Muscle layer of duodenum (tissue), 2 donors: ENCODE data around the gene XYLT1.
A peak's percentile ranks its signal among the peaks of the same experiment; 100 is the strongest.
"Not testable (repeated sequence)": the region's sequence is repeated elsewhere in the genome, so short reads cannot be mapped to it uniquely, and the experiment has no call there.

ENCODE experiments used
- H3K27ac ChIP-seq: one replicate; pipeline ENCODE4 v1.7.0; 2013; ENCODE audit warnings: mild to moderate bottlenecking, low read length
- H3K27me3 ChIP-seq: one replicate; pipeline ENCODE4 v1.7.0; 2013; ENCODE audit warnings: low read depth, mild to moderate bottlenecking, control low read depth, low read length
- H3K36me3 ChIP-seq, 2 donors: one replicate each; pipeline ENCODE4 v1.7.0; 2013; ENCODE audit warnings: low read length in 2 of 2, control low read depth in 1 of 2, mild to moderate bottlenecking in 1 of 2; ENCODE audit not compliant: insufficient read depth in 2 of 2, control insufficient read depth in 1 of 2
- H3K4me1 ChIP-seq, 2 donors: one replicate each; pipeline ENCODE4 v1.7.0; 2013; ENCODE audit warnings: low read length in 2 of 2, mild to moderate bottlenecking in 2 of 2, control low read depth in 1 of 2, moderate library complexity in 1 of 2; ENCODE audit not compliant: insufficient read depth in 2 of 2, control insufficient read depth in 1 of 2
- H3K4me3 ChIP-seq, 2 donors: one replicate each; pipeline ENCODE4 v1.7.0; 2013; ENCODE audit warnings: low read length in 2 of 2, low read depth in 1 of 2, mild to moderate bottlenecking in 1 of 2
- H3K9me3 ChIP-seq, 2 donors: one replicate each; pipeline ENCODE4 v1.7.0; 2013; ENCODE audit warnings: low read length in 2 of 2, control low read depth in 1 of 2, mild to moderate bottlenecking in 1 of 2; ENCODE audit not compliant: control insufficient read depth in 1 of 2
- donor health status: healthy.

The XYLT1 gene

GRCh38 chr16:17420816-17421215 is 49.9 kb downstream of the XYLT1 start:
- Histone ChIP-seq H3K36me3 (no peaks in the 10 kb centered on the region), H3K27me3 (no peaks in the 10 kb centered on the region)

GRCh38 chr16:17419266-17419665 is 51.5 kb downstream of the XYLT1 start:
- Histone ChIP-seq H3K4me1 (peaks cover 14 to 20% of the 10 kb centered on the region in 2 donors), H3K36me3 (no peaks in the 10 kb centered on the region), H3K9me3 (no peaks in the 10 kb centered on the region), H3K4me3 (no peak overlapping the region), H3K27ac (no peak overlapping the region), H3K27me3 (no peaks in the 10 kb centered on the region)

More at GRCh38 chr16:17420816-17421215, 49.9 kb downstream of the XYLT1 start:
- peaks cover 14 to 17% of the 10 kb centered on the region in 2 donors for H3K4me1 ChIP-seq
- no peak overlapping the region for H3K4me3 ChIP-seq
- no peak overlapping the region for H3K27ac ChIP-seq
- H3K9me3 ChIP-seq = no peaks in the 10 kb centered on the region

GRCh38 chr16:17417740-17418139 is 53.0 kb downstream of the XYLT1 start:
- no peaks in the 10 kb centered on the region for H3K36me3 ChIP-seq
- H3K9me3 ChIP-seq = no peaks in the 10 kb centered on the region
- no peak overlapping the region for H3K4me3 ChIP-seq
- no peaks in the 10 kb centered on the region for H3K27me3 ChIP-seq
- no peak overlapping the region for H3K27ac ChIP-seq
- peaks cover 14 to 20% of the 10 kb centered on the region in 2 donors for H3K4me1 ChIP-seq

- Histone ChIP-seq H3K4me3 (peak overlapping the region in 1 of 2 donors; percentile 20), H3K27me3 (no peaks in the 10 kb centered on the region), H3K4me1 (peaks cover 14 to 20% of the 10 kb centered on the region in 2 donors), H3K36me3 (no peaks in the 10 kb centered on the region), H3K9me3 (no peaks in the 10 kb centered on the region), H3K27ac (peak overlapping the region; percentile 64)
Observed at GRCh38 chr16:17416461-17417311, 54.1 kb downstream of the XYLT1 start.

GRCh38 chr16:17414916-17415315 is 55.8 kb downstream of the XYLT1 start:
- H3K36me3 ChIP-seq = no peaks in the 10 kb centered on the region
- no peaks in the 10 kb centered on the region for H3K27me3 ChIP-seq
- peaks cover 14 to 20% of the 10 kb centered on the region in 2 donors for H3K4me1 ChIP-seq
- no peaks in the 10 kb centered on the region for H3K9me3 ChIP-seq
- H3K4me3 ChIP-seq = no peak overlapping the region
- no peak overlapping the region for H3K27ac ChIP-seq

- Histone ChIP-seq H3K27me3 (no peaks in the 10 kb centered on the region), H3K4me1 (peaks cover 14 to 20% of the 10 kb centered on the region in 2 donors), H3K4me3 (no peak overlapping the region), H3K9me3 (no peaks in the 10 kb centered on the region), H3K27ac (no peak overlapping the region), H3K36me3 (no peaks in the 10 kb centered on the region)
Observed at GRCh38 chr16:17414421-17414820, 56.3 kb downstream of the XYLT1 start.

GRCh38 chr16:17413508-17413907 is 57.3 kb downstream of the XYLT1 start:
- no peaks in the 10 kb centered on the region for H3K36me3 ChIP-seq
- H3K27ac ChIP-seq = no peak overlapping the region
- H3K27me3 ChIP-seq = no peaks in the 10 kb centered on the region
- peaks cover 14 to 20% of the 10 kb centered on the region in 2 donors for H3K4me1 ChIP-seq
- no peak overlapping the region for H3K4me3 ChIP-seq
- H3K9me3 ChIP-seq = no peaks in the 10 kb centered on the region

GRCh38 chr16:17412791-17413190 is 58.0 kb downstream of the XYLT1 start:
- no peaks in the 10 kb centered on the region for H3K27me3 ChIP-seq
- H3K4me3 ChIP-seq = no peak overlapping the region
- H3K9me3 ChIP-seq = no peaks in the 10 kb centered on the region
- peaks cover 14 to 20% of the 10 kb centered on the region in 2 donors for H3K4me1 ChIP-seq
- no peaks in the 10 kb centered on the region for H3K36me3 ChIP-seq
- no peak overlapping the region for H3K27ac ChIP-seq

GRCh38 chr16:17412221-17412620 is 58.5 kb downstream of the XYLT1 start:
- Histone ChIP-seq H3K36me3 (no peaks in the 10 kb centered on the region), H3K4me1 (peaks cover 10 to 17% of the 10 kb centered on the region in 2 donors), H3K27ac (no peak overlapping the region), H3K27me3 (no peaks in the 10 kb centered on the region), H3K4me3 (no peak overlapping the region), H3K9me3 (no peaks in the 10 kb centered on the region)

- H3K4me3 ChIP-seq = no peak overlapping the region
- H3K36me3 ChIP-seq = no peaks in the 10 kb centered on the region
- peaks cover 2 to 8% of the 10 kb centered on the region in 2 donors for H3K4me1 ChIP-seq
- H3K27ac ChIP-seq = no peak overlapping the region
- H3K27me3 ChIP-seq = no peaks in the 10 kb centered on the region
- H3K9me3 ChIP-seq = no peaks in the 10 kb centered on the region
Observed at GRCh38 chr16:17411263-17411662, 59.5 kb downstream of the XYLT1 start.

- H3K27me3 ChIP-seq, H3K27ac ChIP-seq, H3K9me3 ChIP-seq, H3K36me3 ChIP-seq, H3K4me3 ChIP-seq, H3K4me1 ChIP-seq: not testable (repeated sequence)
Observed at GRCh38 chr16:17410316-17410715, 60.4 kb downstream of the XYLT1 start.

GRCh38 chr16:17409894-17410293 is 60.9 kb downstream of the XYLT1 start:
- peaks cover 0 to 4% of the 10 kb centered on the region in 2 donors for H3K36me3 ChIP-seq
- H3K4me3 ChIP-seq = no peak overlapping the region
- no peaks in the 10 kb centered on the region for H3K27me3 ChIP-seq
- no peaks in the 10 kb centered on the region for H3K9me3 ChIP-seq
- peaks cover 0 to 11% of the 10 kb centered on the region in 2 donors for H3K4me1 ChIP-seq
- no peak overlapping the region for H3K27ac ChIP-seq
